Measurements from ENCODE around the gene TLCD4. TPM values are rescaled to one million over a fixed set of nuclear protein-coding genes. Genes with fewer than 3 reads are reported as not detected.

Gene TLCD4
- total and polyA plus RNA-seq, 2 donors (not counting 1 experiment from before 2014, with no cell fraction given), result 0.55 to 1.3 TPM

- no peaks in the 10 kb centered on the region for H4K20me1 ChIP-seq (ENCODE audit: control insufficient read depth, insufficient read depth, low read length, poor library complexity, severe bottlenecking)
- H3K9me3 ChIP-seq (ENCODE audit: control extremely low read depth in 1 of 3, control insufficient read depth in 2 of 3, insufficient read depth in 1 of 3, low read length in 2 of 3), result no peaks in the 10 kb centered on the region
- H3K27me3 Mint-ChIP-seq, result no peaks in the 10 kb centered on the region
- H3K9ac ChIP-seq (ENCODE audit: low read length), result peak overlapping the region; percentile 70
- peaks cover 0 to 5% (median 2%) of the 10 kb centered on the region in 4 experiments for H3K27me3 ChIP-seq (replicated peaks in 1 of 4; ENCODE audit: control extremely low read depth in 1 of 4, control insufficient read depth in 3 of 4, insufficient read depth in 4 of 4, low read length in 3 of 4)
- ChIA-PET POLR2A (interaction anchor here (0.9 to 1.0 kb wide), 2 partner anchors 11 to 160 kb away, joined by 5 to 8 read pairs; partner anchors contain the start of gene RWDD3), CTCF (interaction anchor here (1.0 to 3.0 kb wide), 8 partner anchors 11 to 557 kb away, joined by 3 to 36 read pairs (median 10); partner anchors contain the start of genes RWDD3 and TLCD4)
- H3K4me3 Mint-ChIP-seq, result peak overlapping the region; percentile 98
- peaks cover 20% of the 10 kb centered on the region for H3K4me1 Mint-ChIP-seq
- peaks cover 4% of the 10 kb centered on the region for H3K79me2 ChIP-seq (ENCODE audit: control insufficient read depth, insufficient read depth, low read length)
- H3K4me1 ChIP-seq (ENCODE audit: control insufficient read depth in 2 of 2, insufficient read depth in 2 of 2, low read length in 2 of 2), result peaks cover 11 to 14% of the 10 kb centered on the region in 2 donors
- H2AFZ ChIP-seq (ENCODE audit: insufficient read depth, low read depth, low read length, poor library complexity, severe bottlenecking), result peak overlapping the region; percentile 86
- no peaks in the 10 kb centered on the region for H3K9me3 Mint-ChIP-seq (ENCODE audit: insufficient read depth)
- peak overlapping the region; percentile 78 to 92 (median 86) for H3K4me3 ChIP-seq (ENCODE audit: control extremely low read depth in 1 of 5, extremely low read depth in 1 of 5, insufficient read depth in 1 of 5, low read depth in 2 of 5, low read length in 4 of 5)
- intact Hi-C loops (cut with micrococcal nuclease), result loop anchor here (2.0 to 5.0 kb wide), 4 partner anchors 31 to 1891 kb away; partner anchors contain the start of genes CCDC18, PTBP2, TLCD4 and TMED5
- peak overlapping the region; percentile 66 to 70 for H3K27ac ChIP-seq (ENCODE audit: low read length in 2 of 2)
- WGBS (ENCODE audit: insufficient coverage), result 0% methylated on average over 2 of the region's 3 CpGs
- no peaks in the 10 kb centered on the region for H3K36me3 ChIP-seq (replicated peaks in 1 of 2; ENCODE audit: control extremely low read depth in 1 of 2, control insufficient read depth in 1 of 2, extremely low read depth in 1 of 2, insufficient read depth in 2 of 2, low read length in 1 of 2)
- ATAC-seq (ENCODE audit: low read depth) (no peak), DNase-seq (no peak)
- H3K27ac Mint-ChIP-seq, result peak overlapping the region; percentile 99
- TF ChIP-seq CTCF (IDR thresholded peaks at IDR 0.05) (no peak), EZH2 (IDR thresholded peaks at IDR 0.05; ENCODE audit: borderline replicate concordance, insufficient read depth, low read depth, low read length, poor library complexity, severe bottlenecking) (no peak)
- peak overlapping the region; percentile 72 for H3K4me2 ChIP-seq (replicated peaks; ENCODE audit: low read depth, low read length, poor library complexity, severe bottlenecking)
These were observed 43.7 kb upstream of the TLCD4 start for GRCh38 chr1:95073446-95073845.

GRCh38 chr1:95076034-95076433, 41.1 kb upstream of the TLCD4 start:
- H3K27me3 Mint-ChIP-seq, result no peaks in the 10 kb centered on the region
- Histone ChIP-seq H3K4me1 (ENCODE audit: control insufficient read depth in 2 of 2, insufficient read depth in 2 of 2, low read length in 2 of 2) (peaks cover 11 to 14% of the 10 kb centered on the region in 2 donors), H3K9ac (ENCODE audit: low read length) (no peak overlapping the region), H3K4me3 (ENCODE audit: control extremely low read depth in 1 of 5, extremely low read depth in 1 of 5, insufficient read depth in 1 of 5, low read depth in 2 of 5, low read length in 4 of 5) (no peak overlapping the region), H3K79me2 (ENCODE audit: control insufficient read depth, insufficient read depth, low read length) (peaks cover 1% of the 10 kb centered on the region), H3K27ac (ENCODE audit: low read length in 2 of 2) (no peak overlapping the region), H3K4me2 (replicated peaks; ENCODE audit: low read depth, low read length, poor library complexity, severe bottlenecking) (no peak overlapping the region), H3K36me3 (replicated peaks in 1 of 2; ENCODE audit: control extremely low read depth in 1 of 2, control insufficient read depth in 1 of 2, extremely low read depth in 1 of 2, insufficient read depth in 2 of 2, low read length in 1 of 2) (no peaks in the 10 kb centered on the region), H2AFZ (ENCODE audit: insufficient read depth, low read depth, low read length, poor library complexity, severe bottlenecking) (no peak overlapping the region), H3K9me3 (ENCODE audit: control extremely low read depth in 1 of 3, control insufficient read depth in 2 of 3, insufficient read depth in 1 of 3, low read length in 2 of 3) (no peaks in the 10 kb centered on the region), H3K27me3 (replicated peaks in 1 of 4; ENCODE audit: control extremely low read depth in 1 of 4, control insufficient read depth in 3 of 4, insufficient read depth in 4 of 4, low read length in 3 of 4) (peaks cover 0 to 8% (median 2%) of the 10 kb centered on the region in 4 experiments), H4K20me1 (ENCODE audit: control insufficient read depth, insufficient read depth, low read length, poor library complexity, severe bottlenecking) (no peaks in the 10 kb centered on the region)
- H3K4me3 Mint-ChIP-seq, result no peak overlapping the region
- H3K9me3 Mint-ChIP-seq (ENCODE audit: insufficient read depth), result no peaks in the 10 kb centered on the region
- DNase-seq (no peak), ATAC-seq (ENCODE audit: low read depth) (no peak)
- intact Hi-C loops (cut with micrococcal nuclease), result no loop called here
- no peak for TF ChIP-seq EZH2 (IDR thresholded peaks at IDR 0.05; ENCODE audit: borderline replicate concordance, insufficient read depth, low read depth, low read length, poor library complexity, severe bottlenecking)
- TF ChIP-seq CTCF (IDR thresholded peaks at IDR 0.05), result no peak
- H3K27ac Mint-ChIP-seq, result no peak overlapping the region
- H3K4me1 Mint-ChIP-seq, result peaks cover 19% of the 10 kb centered on the region
- ChIA-PET CTCF (interaction anchor here (0.6 to 2.9 kb wide), 6 partner anchors 9 to 222 kb away, joined by 3 to 26 read pairs (median 3); partner anchors contain the start of gene RWDD3), POLR2A (no interaction called here)
